DMS53 treated with DMSO at 0.1 percent for 48 hours (cell line): ENCODE measurements around the gene MUC2.

ENCODE experiments used
- DNase-seq: peaks from one replicate; lab custom pipeline; 2025; ENCODE audit not compliant: unreplicated experiment; lab: John Stamatoyannopoulos, UW

Gene MUC2

GRCh38 chr11:1118755-1119603, 44.3 kb downstream of the MUC2 start:
- no peak for DNase-seq

GRCh38 chr11:1119604-1120146, 45.0 kb downstream of the MUC2 start:
- no peak for DNase-seq

- no peak for DNase-seq
Observed at GRCh38 chr11:1120532-1121330, 46.1 kb downstream of the MUC2 start.

- DNase-seq: no peak
Observed at GRCh38 chr11:1121331-1121812, 46.7 kb downstream of the MUC2 start.

GRCh38 chr11:1121813-1122663, 47.4 kb downstream of the MUC2 start:
- DNase-seq: no peak

GRCh38 chr11:1122664-1123002, 48.0 kb downstream of the MUC2 start:
- no peak for DNase-seq

- no peak for DNase-seq
Observed at GRCh38 chr11:1123970-1124369, 49.3 kb downstream of the MUC2 start.
